RWPE1 (cell line): ENCODE data around the gene AWAT2.

ENCODE experiments used
- CTCF ChIA-PET: fragments of 350-600 bp; sonication (Branson Sonifier 250); formaldehyde crosslinking; extraction: SDS; loops from one replicate; lab custom pipeline; 2021; lab: Yijun Ruan, JAX
- POLR2A ChIA-PET: fragments of 400-600 bp; formaldehyde crosslinking; extraction: SDS; loops from one replicate; lab custom pipeline; 2020; ENCODE audit warnings: antibody characterized with exemption; ENCODE audit not compliant: low non-redundant PET; lab: Yijun Ruan, JAX
- DNase-seq: peaks from one replicate; pipeline ENCODE4 v3.0.0; 2012; ENCODE audit warnings: low spot score
- H3K27ac ChIP-seq: fragments of 450-650 bp; 2 replicates; pipeline ENCODE4 v1.5.1; 2017
- CTCF ChIP-seq: fragments of 450-650 bp; conservative IDR thresholded peaks from 2 replicates; pipeline ENCODE4 v1.5.1; 2017; ENCODE audit warnings: low read depth, mild to moderate bottlenecking

AWAT2 gene

GRCh38 chrX:70084592-70085240 is 35.0 kb upstream of the AWAT2 start:
- ChIA-PET CTCF (no interaction called here), POLR2A (no interaction called here)
- no peak for DNase-seq
- TF ChIP-seq CTCF, result no peak
- H3K27ac ChIP-seq, result no peak overlapping the region

- no peak for DNase-seq
- H3K27ac ChIP-seq, result no peak overlapping the region
- POLR2A ChIA-PET, result no interaction called here
- CTCF ChIA-PET, result no interaction called here
- no peak for TF ChIP-seq CTCF
These were observed 33.0 kb upstream of the AWAT2 start for GRCh38 chrX:70082723-70083122.

GRCh38 chrX:70079870-70080269 is 30.1 kb upstream of the AWAT2 start:
- no peak for TF ChIP-seq CTCF
- no peak overlapping the region for H3K27ac ChIP-seq
- POLR2A ChIA-PET, result no interaction called here
- CTCF ChIA-PET, result no interaction called here
- DNase-seq, result no peak

- no peak overlapping the region for H3K27ac ChIP-seq
- no peak for TF ChIP-seq CTCF
- ChIA-PET POLR2A (no interaction called here), CTCF (no interaction called here)
- no peak for DNase-seq
These were observed 29.6 kb upstream of the AWAT2 start for GRCh38 chrX:70079297-70079696.

- POLR2A ChIA-PET, result no interaction called here
- H3K27ac ChIP-seq, result no peak overlapping the region
- no peak for DNase-seq
- CTCF ChIA-PET, result no interaction called here
- no peak for TF ChIP-seq CTCF
These were observed 16.9 kb upstream of the AWAT2 start for GRCh38 chrX:70066646-70067045.

- CTCF ChIA-PET, result no interaction called here
- no peak for TF ChIP-seq CTCF
These were observed 13.3 kb upstream of the AWAT2 start for GRCh38 chrX:70062961-70063550.

More at GRCh38 chrX:70062961-70063550, 13.3 kb upstream of the AWAT2 start:
- no peak for DNase-seq
- POLR2A ChIA-PET, result no interaction called here
- no peak overlapping the region for H3K27ac ChIP-seq
